Stimulated activated CD4-positive, alpha-beta T cell treated with anti-CD3 and anti-CD28 coated beads, Interleukin-1b, Interleukin-23, amount 100 ng/mL, for 24 hours (primary cell): ENCODE measurements around the gene DSC2.
"Not testable (repeated sequence)": the region's sequence is repeated elsewhere in the genome, so short reads cannot be mapped to it uniquely, and the experiment has no call there.

Experiments
- DNase-seq, 4 experiments: peaks; one replicate each; pipeline ENCODE4 v3.0.0-alpha.2; 2020; ENCODE audit warnings: low read depth in 4 of 4, low spot score in 1 of 4

Gene DSC2

GRCh38 chr18:31043709-31044108 lies 58.5 kb downstream of the DSC2 start:
- no peak for DNase-seq

DNA sequence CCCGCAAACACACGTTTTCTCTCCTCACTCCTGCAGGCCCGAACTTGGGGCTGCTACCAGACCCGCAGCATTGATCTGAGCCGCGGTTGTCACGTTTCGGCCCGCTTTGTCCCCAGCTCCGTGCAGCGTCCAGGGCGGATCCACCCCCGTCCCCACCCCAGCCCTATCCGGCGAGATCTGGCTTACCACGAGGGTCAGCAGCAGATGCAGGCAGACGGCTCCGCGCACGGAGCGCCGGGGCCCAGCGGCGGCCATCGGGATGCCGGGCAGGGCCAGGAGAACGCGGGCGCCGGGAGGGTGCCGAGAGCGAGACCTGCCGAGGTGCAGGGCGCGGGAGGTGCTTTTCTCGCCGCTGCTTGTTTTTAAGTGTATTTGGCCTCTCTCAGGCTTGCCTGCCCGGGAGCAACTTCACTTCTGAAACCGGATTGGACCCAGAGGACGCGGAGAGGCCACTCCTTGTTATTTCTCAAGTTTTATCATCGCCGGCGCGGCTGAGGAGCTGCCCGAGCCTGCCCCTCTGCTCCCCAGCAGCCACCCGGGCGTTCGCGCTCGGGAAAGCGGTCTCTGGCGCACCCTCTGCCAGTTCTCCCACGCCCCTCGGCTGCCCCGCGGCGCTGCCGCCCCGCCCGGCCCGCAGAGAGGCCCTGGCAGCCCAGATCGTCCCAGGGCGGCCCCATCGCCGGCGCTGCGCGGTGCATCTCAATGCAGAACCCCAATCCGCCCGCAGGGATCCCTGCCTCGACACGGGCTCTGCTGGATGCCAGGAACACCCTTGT lies 59.6 kb downstream of the DSC2 start, which contains the start of gene DSC3:
TSS of gene DSC3 (minus strand) at position 337 of the 776 bp plus-strand sequence. CDS start at position 255, 82 bp downstream.
- DNase-seq, result no peak

DNA sequence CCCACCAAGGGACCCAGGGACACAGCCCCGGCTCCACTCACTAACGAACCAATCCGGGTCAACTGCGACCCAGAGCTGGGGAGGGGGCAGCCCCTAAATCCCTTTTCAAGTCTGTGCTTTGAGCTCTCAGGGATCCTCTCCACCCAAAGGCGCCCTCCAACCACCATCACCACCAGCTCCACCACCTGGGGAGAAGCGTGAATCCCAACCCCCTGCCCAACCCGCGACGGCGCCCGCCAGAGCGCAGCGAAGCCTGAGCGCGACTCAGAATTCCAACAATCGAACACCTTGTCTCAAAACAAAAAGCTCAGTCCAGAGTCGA lies 60.2 kb downstream of the DSC2 start:
- no peak for DNase-seq

DNA sequence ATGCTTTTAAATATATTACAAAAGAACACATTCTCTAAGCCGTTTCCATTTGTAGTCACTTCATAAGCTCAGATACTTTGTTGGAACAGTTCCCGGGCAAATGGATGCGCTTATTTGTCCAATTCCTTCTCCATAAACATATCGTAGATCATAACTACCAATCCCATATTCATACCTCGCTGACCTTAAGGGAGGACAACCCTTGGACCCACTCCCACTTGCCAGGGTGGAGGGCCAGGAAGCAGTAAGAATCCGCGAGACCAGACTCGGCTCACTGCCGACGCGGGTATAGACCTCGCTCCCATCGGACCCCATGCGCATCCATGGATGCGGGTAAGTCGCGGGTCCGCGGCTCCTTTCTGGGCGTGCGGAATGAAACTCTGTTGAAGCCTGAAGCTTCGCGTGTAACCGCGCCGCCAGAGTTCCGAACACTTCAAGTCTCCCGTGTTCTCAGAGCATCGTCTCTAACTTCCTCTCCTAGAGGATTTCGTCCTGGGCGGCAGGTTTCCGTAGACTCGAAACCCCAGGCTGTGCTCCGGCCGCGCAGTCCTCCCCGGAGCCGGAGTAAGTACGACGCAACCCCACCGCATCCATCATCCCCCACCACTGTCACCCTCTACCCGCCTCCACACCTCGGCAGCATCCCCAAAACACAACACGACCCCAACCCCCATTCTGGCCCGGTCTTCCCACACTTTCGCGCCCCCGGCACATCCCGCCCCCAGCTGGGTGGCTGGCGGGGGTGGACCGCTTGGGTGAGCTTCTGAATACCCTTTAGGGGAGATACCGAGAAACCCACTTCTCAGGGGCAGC lies 60.7 kb downstream of the DSC2 start:
- no peak for DNase-seq

DNA sequence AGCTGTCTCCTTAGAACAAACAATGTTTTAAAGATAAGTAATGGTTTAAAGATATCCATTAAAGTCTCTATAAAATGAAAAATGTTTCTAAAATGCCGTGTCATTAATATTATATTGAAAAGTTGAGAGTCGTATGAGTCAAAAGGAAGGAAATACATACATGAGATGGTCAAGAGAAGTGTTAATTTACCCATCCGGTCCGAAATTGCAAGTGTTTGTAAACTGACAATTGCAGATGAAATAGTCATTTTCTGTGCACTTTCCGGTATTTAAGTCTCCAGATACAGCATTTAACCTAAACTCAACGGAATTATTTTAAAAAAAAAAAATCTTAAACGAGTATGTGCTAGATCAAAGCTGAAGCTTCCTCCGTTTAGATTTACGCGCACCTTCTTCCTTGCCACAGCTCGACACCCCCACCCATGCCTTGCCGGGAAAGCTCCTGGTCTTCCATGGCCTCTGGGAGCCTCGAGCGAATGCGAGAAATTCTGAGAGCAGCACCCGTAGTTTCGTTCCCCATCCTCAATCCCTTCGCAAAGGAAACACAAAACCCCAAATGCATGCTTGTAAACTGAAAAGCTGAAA lies 61.4 kb downstream of the DSC2 start:
- DNase-seq, result no peak

- DNase-seq, result no peak
Measured at GRCh38 chr18:31039426-31039825, 62.8 kb downstream of the DSC2 start.

GRCh38 chr18:31037686-31038085 lies 64.5 kb downstream of the DSC2 start:
- DNase-seq, result not testable (repeated sequence)

DNA sequence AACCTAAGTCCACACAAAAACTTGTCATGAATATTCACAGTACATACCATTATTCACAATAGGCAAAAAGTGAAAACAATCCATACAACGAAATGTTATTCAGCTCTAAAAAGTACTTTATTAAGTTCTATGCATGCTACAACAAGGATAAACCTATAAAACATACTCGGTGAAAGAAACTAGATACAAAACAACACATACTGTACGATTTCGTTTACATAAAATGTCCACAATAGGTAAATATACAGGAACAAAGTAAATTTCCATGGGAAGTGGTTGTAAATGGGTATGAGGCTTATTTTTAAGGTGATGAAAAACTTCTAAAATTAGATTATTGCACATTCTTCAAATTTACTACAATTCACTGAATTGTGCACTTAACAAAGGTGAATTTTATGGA lies 67.7 kb downstream of the DSC2 start:
- no peak for DNase-seq

GRCh38 chr18:31030574-31031278 lies 71.5 kb downstream of the DSC2 start:
- DNase-seq, result no peak

- no peak for DNase-seq
Measured at GRCh38 chr18:31015715-31016434, 86.3 kb downstream of the DSC2 start.

GRCh38 chr18:31011455-31011854 lies 90.8 kb downstream of the DSC2 start:
- not testable (repeated sequence) for DNase-seq

- DNase-seq, result no peak
Measured at GRCh38 chr18:31010601-31011000, 91.6 kb downstream of the DSC2 start.
